GM12878 (cell line): Measurements from ENCODE around the gene UBE2O.

ENCODE experiments used
- EED ChIP-seq: sonication (generic); IDR thresholded peaks from 2 replicates; pipeline ENCODE4 v1.6.1; 2016; ENCODE audit warnings: antibody characterized with exemption, low read depth
- EZH2 ChIP-seq: IDR thresholded peaks from 2 replicates; pipeline ENCODE4 v1.6.1; 2012; ENCODE audit warnings: low read depth, mild to moderate bottlenecking, control low read depth, inconsistent platforms, low read length, borderline replicate concordance; ENCODE audit not compliant: control insufficient read depth
- KLF5 ChIP-seq: fragments of 450-650 bp; IDR thresholded peaks from 2 replicates; pipeline ENCODE4 v1.6.1; 2014; ENCODE audit warnings: mild to moderate bottlenecking; ENCODE audit not compliant: partially characterized antibody
- POLR2A ChIP-seq: IDR thresholded peaks from 2 replicates; pipeline ENCODE4 v1.6.1; 2011; ENCODE audit warnings: low read depth, mild to moderate bottlenecking, low read length
- TAF1 ChIP-seq: IDR thresholded peaks from 2 replicates; pipeline ENCODE4 v1.6.1; 2011; ENCODE audit warnings: mild to moderate bottlenecking, low read depth, low read length, borderline replicate concordance
- TARDBP ChIP-seq: IDR thresholded peaks from 2 replicates; pipeline ENCODE4 v1.6.1; 2016; ENCODE audit warnings: borderline replicate concordance
- TCF7 ChIP-seq: IDR thresholded peaks from 2 replicates; pipeline ENCODE4 v1.6.1; 2014; ENCODE audit warnings: antibody characterized with exemption, borderline replicate concordance
- ZBED1 ChIP-seq: IDR thresholded peaks from 2 replicates; pipeline ENCODE4 v1.6.1; 2016; ENCODE audit warnings: borderline replicate concordance
- ZNF274 ChIP-seq: IDR thresholded peaks from one replicate; pipeline ENCODE4 v1.8.0; 2011; ENCODE audit not compliant: insufficient read length, insufficient read depth
- TF ChIP-seq, protein P1 (sequence below), 3 experiments: IDR thresholded peaks in 2 of 3; conservative IDR thresholded peaks in 1 of 3; 2 replicates each; pipeline ENCODE4 v1.5.1; 2011; ENCODE audit warnings: low read depth in 3 of 3, low read length in 3 of 3, mild to moderate bottlenecking in 3 of 3, control low read depth in 2 of 3, moderate library complexity in 2 of 3, inconsistent platforms in 1 of 3, mixed read lengths in 1 of 3; ENCODE audit not compliant: control insufficient read depth in 2 of 3, insufficient read depth in 1 of 3; ENCODE audit errors: extremely low read depth in 1 of 3
- TF ChIP-seq, protein P2 (sequence below): fragments of 450-650 bp; IDR thresholded peaks from 2 replicates; pipeline ENCODE4 v1.6.1; 2017; ENCODE audit warnings: mild to moderate bottlenecking

DNA sequence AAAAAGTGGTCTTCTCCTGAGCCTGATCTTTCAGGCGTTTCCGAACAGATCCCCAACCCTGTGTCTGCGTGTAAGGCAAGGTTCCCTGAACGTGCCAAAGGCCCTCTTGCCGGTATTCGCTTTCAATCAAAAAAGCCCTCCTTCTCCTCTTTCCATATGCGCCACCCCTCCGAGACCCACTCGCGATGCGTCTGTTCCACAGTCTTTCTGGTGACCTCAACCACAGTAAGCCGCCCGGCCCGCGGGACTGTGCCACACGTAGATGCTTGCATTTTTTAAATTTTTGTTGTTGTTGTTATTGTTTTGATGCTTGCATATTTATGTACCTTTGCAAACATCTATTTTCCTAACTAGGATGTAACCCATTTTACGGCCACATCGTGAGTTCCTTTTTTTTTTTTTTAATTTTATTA is 98.6 kb downstream of the UBE2O start:
- TF ChIP-seq, protein P1, sequence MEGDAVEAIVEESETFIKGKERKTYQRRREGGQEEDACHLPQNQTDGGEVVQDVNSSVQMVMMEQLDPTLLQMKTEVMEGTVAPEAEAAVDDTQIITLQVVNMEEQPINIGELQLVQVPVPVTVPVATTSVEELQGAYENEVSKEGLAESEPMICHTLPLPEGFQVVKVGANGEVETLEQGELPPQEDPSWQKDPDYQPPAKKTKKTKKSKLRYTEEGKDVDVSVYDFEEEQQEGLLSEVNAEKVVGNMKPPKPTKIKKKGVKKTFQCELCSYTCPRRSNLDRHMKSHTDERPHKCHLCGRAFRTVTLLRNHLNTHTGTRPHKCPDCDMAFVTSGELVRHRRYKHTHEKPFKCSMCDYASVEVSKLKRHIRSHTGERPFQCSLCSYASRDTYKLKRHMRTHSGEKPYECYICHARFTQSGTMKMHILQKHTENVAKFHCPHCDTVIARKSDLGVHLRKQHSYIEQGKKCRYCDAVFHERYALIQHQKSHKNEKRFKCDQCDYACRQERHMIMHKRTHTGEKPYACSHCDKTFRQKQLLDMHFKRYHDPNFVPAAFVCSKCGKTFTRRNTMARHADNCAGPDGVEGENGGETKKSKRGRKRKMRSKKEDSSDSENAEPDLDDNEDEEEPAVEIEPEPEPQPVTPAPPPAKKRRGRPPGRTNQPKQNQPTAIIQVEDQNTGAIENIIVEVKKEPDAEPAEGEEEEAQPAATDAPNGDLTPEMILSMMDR (IDR thresholded peaks at IDR 0.05 in 2 of 3, conservative IDR thresholded peaks at IDR 0.05 in 1 of 3; ENCODE audit: control insufficient read depth in 2 of 3, extremely low read depth in 1 of 3, insufficient read depth in 1 of 3, low read depth in 3 of 3, low read length in 3 of 3) = no peak
- no peak for TF ChIP-seq ZBED1
- TF ChIP-seq TARDBP = no peak
- no peak for TF ChIP-seq TAF1
- TF ChIP-seq, protein P2, sequence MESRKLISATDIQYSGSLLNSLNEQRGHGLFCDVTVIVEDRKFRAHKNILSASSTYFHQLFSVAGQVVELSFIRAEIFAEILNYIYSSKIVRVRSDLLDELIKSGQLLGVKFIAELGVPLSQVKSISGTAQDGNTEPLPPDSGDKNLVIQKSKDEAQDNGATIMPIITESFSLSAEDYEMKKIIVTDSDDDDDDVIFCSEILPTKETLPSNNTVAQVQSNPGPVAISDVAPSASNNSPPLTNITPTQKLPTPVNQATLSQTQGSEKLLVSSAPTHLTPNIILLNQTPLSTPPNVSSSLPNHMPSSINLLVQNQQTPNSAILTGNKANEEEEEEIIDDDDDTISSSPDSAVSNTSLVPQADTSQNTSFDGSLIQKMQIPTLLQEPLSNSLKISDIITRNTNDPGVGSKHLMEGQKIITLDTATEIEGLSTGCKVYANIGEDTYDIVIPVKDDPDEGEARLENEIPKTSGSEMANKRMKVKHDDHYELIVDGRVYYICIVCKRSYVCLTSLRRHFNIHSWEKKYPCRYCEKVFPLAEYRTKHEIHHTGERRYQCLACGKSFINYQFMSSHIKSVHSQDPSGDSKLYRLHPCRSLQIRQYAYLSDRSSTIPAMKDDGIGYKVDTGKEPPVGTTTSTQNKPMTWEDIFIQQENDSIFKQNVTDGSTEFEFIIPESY = no peak
- no peak for TF ChIP-seq EZH2
- TF ChIP-seq POLR2A = no peak
- no peak for TF ChIP-seq KLF5
- TF ChIP-seq EED = no peak
- TF ChIP-seq ZNF274 = no peak
- no peak for TF ChIP-seq TCF7
